Vagina (tissue), 2 donors: Measurements from ENCODE around the gene ADCY9.

Experiments
- POLR2A ChIP-seq, 2 donors: fragments of 450-650 bp; IDR thresholded peaks; one replicate each; pipeline ENCODE4 v1.6.1; 2017; ENCODE audit warnings: antibody characterized with exemption in 2 of 2, mild to moderate bottlenecking in 2 of 2, moderate library complexity in 2 of 2
- POLR2AphosphoS5 ChIP-seq, 2 donors: sonication (generic); formaldehyde crosslinking; IDR thresholded peaks; one replicate each; pipeline ENCODE4 v1.9.0; 2017; ENCODE audit warnings: antibody characterized with exemption in 2 of 2, mild to moderate bottlenecking in 2 of 2, low read depth in 1 of 2; ENCODE audit not compliant: insufficient read depth in 1 of 2
- TF ChIP-seq, protein P1 (sequence below), 3 experiments: fragments of 450-650 bp in 2 of 3; fragments of 200-600 bp in 1 of 3; sonication (generic) in 1 of 3; IDR thresholded peaks; one replicate each; pipeline ENCODE4 v1.5.1; 2017 to 2019; ENCODE audit warnings: antibody characterized with exemption in 3 of 3, mild to moderate bottlenecking in 2 of 3, moderate library complexity in 2 of 3

DNA sequence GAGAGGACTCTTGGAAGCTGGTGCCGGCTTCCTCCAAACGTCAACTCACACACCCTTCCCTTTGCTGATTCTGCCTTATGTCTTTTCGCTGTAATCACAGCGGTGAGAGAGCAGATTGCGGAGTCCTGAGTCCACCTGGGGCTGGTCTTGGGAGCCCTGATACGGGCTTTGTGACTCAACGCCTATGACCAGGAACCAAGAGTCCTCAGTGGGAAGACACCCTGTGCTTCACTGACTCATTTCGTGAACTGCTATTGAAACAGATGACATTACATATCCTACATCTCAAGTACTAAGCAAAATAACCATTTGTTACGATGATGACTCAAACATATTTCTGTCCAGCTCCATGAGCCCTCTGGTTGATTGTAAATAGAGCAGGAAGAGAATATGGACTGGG, 145.0 kb downstream of the ADCY9 start:
- no peak for TF ChIP-seq POLR2AphosphoS5 (IDR thresholded peaks at IDR 0.05; ENCODE audit: insufficient read depth in 1 of 2, low read depth in 1 of 2)
- TF ChIP-seq, protein P1, sequence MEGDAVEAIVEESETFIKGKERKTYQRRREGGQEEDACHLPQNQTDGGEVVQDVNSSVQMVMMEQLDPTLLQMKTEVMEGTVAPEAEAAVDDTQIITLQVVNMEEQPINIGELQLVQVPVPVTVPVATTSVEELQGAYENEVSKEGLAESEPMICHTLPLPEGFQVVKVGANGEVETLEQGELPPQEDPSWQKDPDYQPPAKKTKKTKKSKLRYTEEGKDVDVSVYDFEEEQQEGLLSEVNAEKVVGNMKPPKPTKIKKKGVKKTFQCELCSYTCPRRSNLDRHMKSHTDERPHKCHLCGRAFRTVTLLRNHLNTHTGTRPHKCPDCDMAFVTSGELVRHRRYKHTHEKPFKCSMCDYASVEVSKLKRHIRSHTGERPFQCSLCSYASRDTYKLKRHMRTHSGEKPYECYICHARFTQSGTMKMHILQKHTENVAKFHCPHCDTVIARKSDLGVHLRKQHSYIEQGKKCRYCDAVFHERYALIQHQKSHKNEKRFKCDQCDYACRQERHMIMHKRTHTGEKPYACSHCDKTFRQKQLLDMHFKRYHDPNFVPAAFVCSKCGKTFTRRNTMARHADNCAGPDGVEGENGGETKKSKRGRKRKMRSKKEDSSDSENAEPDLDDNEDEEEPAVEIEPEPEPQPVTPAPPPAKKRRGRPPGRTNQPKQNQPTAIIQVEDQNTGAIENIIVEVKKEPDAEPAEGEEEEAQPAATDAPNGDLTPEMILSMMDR (IDR thresholded peaks at IDR 0.05): no peak
- no peak for TF ChIP-seq POLR2A (IDR thresholded peaks at IDR 0.05)
